Measurements from ENCODE around the gene TNS3. TPM values are rescaled to one million over a fixed set of nuclear protein-coding genes. Genes with fewer than 3 reads are reported as not detected.

The TNS3 gene
- total and polyA plus RNA-seq, 2 donors (not counting 3 experiments of a cell fraction or from before 2014, with no cell fraction given): 10.4 to 45.1 TPM

GRCh38 chr7:47407821-47408674, 173.9 kb downstream of the TNS3 start:
- Histone ChIP-seq H3K9ac (replicated peaks; ENCODE audit: extremely low read depth, insufficient read depth, low read length) (no peak overlapping the region), H3K4me2 (ENCODE audit: insufficient read depth, low read length) (no peak overlapping the region), H3K9me3 (replicated peaks; ENCODE audit: control insufficient read depth, insufficient read depth, low read length) (no peaks in the 10 kb centered on the region), H3K79me2 (ENCODE audit: control insufficient read depth, insufficient read depth, low read length) (no peaks in the 10 kb centered on the region), H3K27ac (ENCODE audit: insufficient read depth, low read depth, low read length) (no peak overlapping the region), H2AFZ (ENCODE audit: low read depth, low read length) (no peak overlapping the region), H3K4me3 (replicated peaks in 1 of 3; ENCODE audit: insufficient read depth in 1 of 3, low read depth in 1 of 3, low read length in 3 of 3) (no peak overlapping the region), H3K9me1 (replicated peaks; ENCODE audit: control insufficient read depth, extremely low read depth, insufficient read depth, low read length) (no peaks in the 10 kb centered on the region), H3K4me1 (ENCODE audit: control insufficient read depth, extremely low read depth, insufficient read depth, low read length) (no peaks in the 10 kb centered on the region), H3K36me3 (ENCODE audit: control insufficient read depth in 2 of 2, extremely low read depth in 1 of 2, insufficient read depth in 2 of 2, low read length in 2 of 2) (no peaks in the 10 kb centered on the region), H3K27me3 (ENCODE audit: control insufficient read depth in 2 of 2, insufficient read depth in 2 of 2, low read length in 2 of 2) (no peaks in the 10 kb centered on the region), H4K20me1 (replicated peaks; ENCODE audit: control insufficient read depth, extremely low read depth, insufficient read depth, low read length) (no peaks in the 10 kb centered on the region)
- dilution Hi-C loops (cut with MboI; ENCODE audit: extremely low pct_ligation_motif_present, low sequenced_read_pairs): no loop called here
- intact Hi-C loops (cut with micrococcal nuclease): no loop called here
- no TSS peak for BruUV-seq (replicated peaks)
- TF ChIP-seq EZH2 (IDR thresholded peaks at IDR 0.05; ENCODE audit: borderline replicate concordance, low read depth, low read length, severe bottlenecking): no peak
- no peak for TF ChIP-seq MYC (IDR thresholded peaks at IDR 0.05; ENCODE audit: low read depth, low read length)
- no peak for TF ChIP-seq FOS (IDR thresholded peaks at IDR 0.05; ENCODE audit: borderline replicate concordance, insufficient read depth, low read length)
- TF ChIP-seq POLR2A (IDR thresholded peaks at IDR 0.05; ENCODE audit: low read depth, low read length): no peak
- no peak for TF ChIP-seq MAX (IDR thresholded peaks at IDR 0.05; ENCODE audit: insufficient read depth, insufficient read length)
- no peak for FAIRE-seq
- ChIA-PET CTCF (no interaction called here), POLR2A (no interaction called here)
- DNase-seq (ENCODE audit: low read depth, low spot score): no peak

DNA sequence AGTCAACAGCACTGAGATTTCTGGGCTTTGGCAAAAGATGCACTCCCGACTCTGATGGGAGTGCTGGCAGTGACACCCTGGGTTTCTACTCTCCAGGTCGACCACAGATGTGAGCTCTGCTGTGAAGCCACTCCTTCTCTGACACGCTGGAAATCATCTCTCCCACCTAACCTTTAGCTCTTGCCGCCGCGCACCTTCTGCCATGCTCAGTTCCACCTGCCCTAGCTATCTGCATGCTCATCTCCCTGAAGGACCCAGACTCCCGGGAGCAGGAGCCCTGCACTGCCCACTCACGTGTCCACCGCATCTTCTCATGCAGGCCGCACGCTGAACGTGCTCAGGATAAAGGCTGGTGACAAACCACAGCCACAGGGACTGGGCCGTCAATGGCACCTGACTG, 174.8 kb downstream of the TNS3 start:
- CTCF ChIA-PET: interaction anchor here (1.4 kb wide), 1 partner anchor 141 kb away, joined by 6 read pairs; no protein-coding TSS in a partner anchor

More for the DNA sequence above, 174.8 kb downstream of the TNS3 start:
- Histone ChIP-seq H3K4me3 (replicated peaks in 1 of 3; ENCODE audit: insufficient read depth in 1 of 3, low read depth in 1 of 3, low read length in 3 of 3) (no peak overlapping the region), H3K9me1 (replicated peaks; ENCODE audit: control insufficient read depth, extremely low read depth, insufficient read depth, low read length) (no peaks in the 10 kb centered on the region), H2AFZ (ENCODE audit: low read depth, low read length) (no peak overlapping the region), H3K4me2 (ENCODE audit: insufficient read depth, low read length) (no peak overlapping the region), H3K9ac (replicated peaks; ENCODE audit: extremely low read depth, insufficient read depth, low read length) (no peak overlapping the region), H3K79me2 (ENCODE audit: control insufficient read depth, insufficient read depth, low read length) (no peaks in the 10 kb centered on the region), H3K27ac (ENCODE audit: insufficient read depth, low read depth, low read length) (no peak overlapping the region), H3K27me3 (ENCODE audit: control insufficient read depth in 2 of 2, insufficient read depth in 2 of 2, low read length in 2 of 2) (no peaks in the 10 kb centered on the region), H3K9me3 (replicated peaks; ENCODE audit: control insufficient read depth, insufficient read depth, low read length) (no peaks in the 10 kb centered on the region), H3K4me1 (ENCODE audit: control insufficient read depth, extremely low read depth, insufficient read depth, low read length) (no peaks in the 10 kb centered on the region), H4K20me1 (replicated peaks; ENCODE audit: control insufficient read depth, extremely low read depth, insufficient read depth, low read length) (no peaks in the 10 kb centered on the region), H3K36me3 (ENCODE audit: control insufficient read depth in 2 of 2, extremely low read depth in 1 of 2, insufficient read depth in 2 of 2, low read length in 2 of 2) (no peaks in the 10 kb centered on the region)
- no TSS peak for BruUV-seq (replicated peaks)
- POLR2A ChIA-PET: no interaction called here
- FAIRE-seq (no peak), DNase-seq (ENCODE audit: low read depth, low spot score) (no peak)
- intact Hi-C loops (cut with micrococcal nuclease): no loop called here
- TF ChIP-seq MAX (IDR thresholded peaks at IDR 0.05; ENCODE audit: insufficient read depth, insufficient read length): no peak
- TF ChIP-seq JUN (IDR thresholded peaks at IDR 0.05; ENCODE audit: borderline replicate concordance, insufficient read depth, insufficient read length, low read depth): no peak
- no peak for TF ChIP-seq EZH2 (IDR thresholded peaks at IDR 0.05; ENCODE audit: borderline replicate concordance, low read depth, low read length, severe bottlenecking)
- dilution Hi-C loops (cut with MboI; ENCODE audit: extremely low pct_ligation_motif_present, low sequenced_read_pairs): no loop called here

Measured in endothelial cell of umbilical vein (primary cell).